C1 segment of cervical spinal cord (tissue), 14 donors: ENCODE results near the gene CELF4.

Source experiments
- DNase-seq, 14 donors: peaks; one replicate each; lab custom pipeline; 2025; lab: John Stamatoyannopoulos, UW

The CELF4 gene

GRCh38 chr18:37394610-37394965, 171.0 kb downstream of the CELF4 start:
- no peak for DNase-seq

- peak in 13 of 14 donors; percentile 43 to 87 (median 79) for DNase-seq
Measured at GRCh38 chr18:37393945-37394609, 171.5 kb downstream of the CELF4 start.

GRCh38 chr18:37393221-37393827, 172.3 kb downstream of the CELF4 start:
- DNase-seq: peak in 6 of 14 donors; percentile 10 to 41 (median 28)

- DNase-seq: peak in 1 of 14 donors; percentile 35
Measured at GRCh38 chr18:37392648-37393047, 172.9 kb downstream of the CELF4 start.

- DNase-seq: no peak
Measured at GRCh38 chr18:37391698-37392548, 173.7 kb downstream of the CELF4 start.

GRCh38 chr18:37391156-37391555, 174.4 kb downstream of the CELF4 start:
- DNase-seq: no peak

GRCh38 chr18:37390687-37391086, 174.9 kb downstream of the CELF4 start:
- no peak for DNase-seq

GRCh38 chr18:37389684-37390368, 175.8 kb downstream of the CELF4 start:
- no peak for DNase-seq

GRCh38 chr18:37389041-37389440, 176.6 kb downstream of the CELF4 start:
- no peak for DNase-seq

GRCh38 chr18:37388413-37388812, 177.2 kb downstream of the CELF4 start:
- no peak for DNase-seq

GRCh38 chr18:37385846-37386778, 179.5 kb downstream of the CELF4 start:
- peak in 1 of 14 donors; percentile 20 for DNase-seq

GRCh38 chr18:37383846-37384595, 181.6 kb downstream of the CELF4 start:
- no peak for DNase-seq

GRCh38 chr18:37383036-37383785, 182.4 kb downstream of the CELF4 start:
- no peak for DNase-seq

- DNase-seq: no peak
Measured at GRCh38 chr18:37381554-37381953, 184.0 kb downstream of the CELF4 start.

GRCh38 chr18:37380546-37381110, 185.0 kb downstream of the CELF4 start:
- no peak for DNase-seq

- no peak for DNase-seq
Measured at GRCh38 chr18:37378336-37379010, 187.1 kb downstream of the CELF4 start.

- no peak for DNase-seq
Measured at GRCh38 chr18:37375181-37375580, 190.4 kb downstream of the CELF4 start.
